NCI-H524 treated with DMSO at 0.1 percent for 48 hours (cell line): ENCODE results near the gene FBP1.
"Not testable (repeated sequence)": the region's sequence is repeated elsewhere in the genome, so short reads cannot be mapped to it uniquely, and the experiment has no call there.

Experiments used
- DNase-seq: peaks from one replicate; lab custom pipeline; 2025; lab: John Stamatoyannopoulos, UW

FBP1 gene

GRCh38 chr9:94613003-94613402 is 26.3 kb downstream of the FBP1 start:
- DNase-seq = no peak

- DNase-seq = no peak
These were observed 27.2 kb downstream of the FBP1 start for GRCh38 chr9:94612071-94612470.

DNA sequence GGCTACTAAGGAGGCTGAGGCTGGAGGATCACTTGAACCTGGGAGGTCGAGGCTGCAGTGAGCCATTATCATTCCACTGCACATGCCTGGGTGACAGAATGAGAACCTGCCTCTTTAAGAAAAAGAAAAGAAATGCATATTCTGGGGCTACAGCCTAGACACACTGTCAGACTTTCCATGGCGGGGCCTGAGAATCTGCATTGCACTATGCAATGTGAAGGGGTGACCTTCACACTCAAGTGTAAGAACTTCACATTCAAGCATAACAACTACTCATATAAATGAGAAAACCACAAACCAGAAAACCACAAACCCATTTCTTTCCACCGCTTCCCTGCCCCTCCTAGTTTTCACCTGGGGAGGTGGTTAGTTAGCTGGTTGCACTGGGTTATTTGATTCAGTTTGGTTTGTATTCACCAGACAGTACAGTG is 27.7 kb downstream of the FBP1 start:
- DNase-seq = no peak

- no peak for DNase-seq
These were observed 29.1 kb downstream of the FBP1 start for GRCh38 chr9:94610181-94610606.

DNA sequence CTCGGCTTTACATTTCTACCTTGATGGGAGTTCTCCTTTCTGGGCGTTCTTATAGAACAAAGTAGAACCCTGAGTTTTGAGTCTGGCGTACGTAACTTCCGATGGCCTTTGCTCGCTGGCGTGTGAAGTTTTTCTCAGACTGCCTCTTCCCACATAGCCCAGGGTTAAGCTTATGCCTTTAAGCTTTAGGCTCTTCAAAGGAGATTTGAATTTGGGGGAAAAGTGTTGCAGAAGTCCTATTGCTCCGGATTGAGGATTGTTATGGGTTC is 32.0 kb downstream of the FBP1 start:
- DNase-seq = no peak

DNA sequence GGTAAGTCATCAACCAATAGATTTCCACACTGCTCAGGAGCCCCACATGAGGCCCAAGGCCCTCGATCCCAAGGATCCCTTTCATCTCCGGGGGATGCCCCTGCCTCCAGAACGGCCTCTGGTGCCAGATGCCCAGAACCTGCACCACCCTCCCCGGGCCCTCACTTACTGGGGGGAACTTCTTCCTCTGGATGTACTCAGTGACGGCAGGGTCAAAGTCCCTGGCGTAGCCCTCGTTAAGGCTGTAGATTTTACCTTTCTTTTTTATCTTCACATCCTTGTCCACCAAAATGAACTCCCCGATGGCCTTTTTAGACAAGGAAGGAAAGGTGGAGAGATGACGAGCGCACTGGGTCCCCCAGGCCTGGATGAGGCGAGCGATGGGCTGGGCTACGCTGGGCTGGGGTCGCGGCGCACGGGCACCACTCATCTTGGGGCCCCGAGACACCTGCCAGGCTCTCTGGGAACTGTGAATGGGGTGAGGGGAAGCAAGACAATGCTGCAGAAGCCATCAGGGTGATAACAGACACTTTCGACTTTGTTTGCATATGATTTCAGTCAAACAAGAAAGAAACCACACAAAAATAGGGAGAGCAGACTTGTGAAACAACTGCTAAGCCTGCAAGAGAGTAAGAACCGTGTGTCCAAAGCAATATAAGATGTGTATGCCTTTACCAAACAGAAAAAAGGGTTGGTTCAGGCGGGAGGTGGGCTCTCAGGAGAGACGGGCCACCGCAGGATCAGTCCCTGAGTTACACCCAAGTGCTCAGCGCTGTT is 32.5 kb downstream of the FBP1 start:
- DNase-seq = no peak

DNA sequence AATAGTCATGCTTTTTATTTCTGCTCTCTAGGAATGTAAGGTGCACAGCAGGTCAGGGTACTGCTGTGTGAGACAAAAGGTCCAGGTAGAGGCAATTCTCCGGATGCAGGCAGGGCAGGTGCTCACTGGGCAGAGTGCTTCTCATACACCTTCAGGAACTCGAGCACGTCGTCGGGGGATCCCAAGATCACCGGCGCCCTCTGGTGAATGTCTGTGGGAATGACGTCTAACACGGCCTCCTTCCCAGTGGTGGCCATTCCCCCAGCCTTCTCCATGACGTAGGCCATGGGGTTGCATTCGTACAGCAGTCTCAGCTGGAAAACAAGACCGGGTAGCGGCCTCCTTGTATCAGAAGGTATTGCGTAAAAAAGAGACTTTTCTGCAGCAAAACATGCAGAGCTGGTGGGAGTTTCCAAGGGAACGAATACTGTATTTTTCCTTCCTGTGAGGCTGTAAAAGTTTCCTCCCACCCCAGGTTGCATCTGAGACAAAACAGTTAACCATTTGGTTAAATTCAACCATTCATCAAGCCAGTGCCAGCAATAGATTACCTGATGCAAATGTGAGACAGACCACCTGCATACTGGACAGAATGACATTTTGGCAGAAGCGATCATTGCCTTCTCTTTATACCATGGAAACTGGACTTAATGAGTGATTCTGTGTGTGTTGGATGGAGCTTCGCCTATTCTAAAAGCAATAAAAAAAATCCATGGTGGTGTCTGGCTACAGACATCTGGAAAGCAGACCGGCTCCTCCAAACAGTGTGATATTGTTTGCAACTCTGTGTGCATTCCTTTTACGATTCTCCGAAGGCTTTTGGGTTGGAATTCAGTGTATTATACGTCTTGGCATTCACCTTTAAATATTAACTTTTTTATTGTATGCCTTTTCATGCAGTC is 35.8 kb downstream of the FBP1 start:
- DNase-seq = no peak

DNA sequence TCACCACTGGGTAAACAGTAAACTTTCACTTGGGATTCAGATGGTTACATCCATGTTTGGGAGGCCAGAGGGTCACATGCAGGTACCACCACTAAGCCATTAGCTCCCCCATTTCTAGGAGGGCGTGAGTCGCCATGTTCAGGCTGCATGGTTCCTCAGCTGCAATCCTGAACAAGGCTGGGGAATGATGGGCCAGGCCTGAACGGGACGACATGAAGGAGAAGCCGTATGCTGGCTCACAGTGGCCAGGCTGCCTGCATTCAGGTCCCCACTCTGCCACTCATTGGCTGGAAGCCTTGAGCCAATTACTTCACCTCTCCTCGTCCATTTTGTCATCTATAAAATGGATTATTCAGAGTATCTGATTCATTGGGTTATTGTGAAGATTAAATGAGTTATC is 36.7 kb downstream of the FBP1 start:
- no peak for DNase-seq

GRCh38 chr9:94600715-94601114 is 38.6 kb downstream of the FBP1 start:
- DNase-seq = no peak

DNA sequence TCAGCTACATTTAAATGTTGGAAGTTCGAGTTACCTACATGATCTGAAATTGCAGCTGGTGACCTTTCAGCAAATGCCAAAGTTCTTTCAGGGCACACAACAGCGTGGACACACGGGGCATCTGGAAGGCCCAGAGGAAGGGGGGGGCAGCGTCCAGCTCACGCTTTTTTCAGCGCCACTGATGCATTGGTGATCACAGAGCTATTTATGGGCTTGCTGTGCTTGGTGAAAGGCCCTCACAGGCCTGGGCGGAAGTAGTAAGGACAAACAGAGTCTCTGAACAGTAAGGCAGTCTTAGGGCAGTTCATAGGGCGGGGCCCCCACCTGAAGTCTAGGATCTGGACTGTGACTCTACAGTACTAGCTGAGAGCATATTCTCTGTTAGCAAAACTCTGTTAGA is 39.1 kb downstream of the FBP1 start:
- no peak for DNase-seq

GRCh38 chr9:94599102-94599501 is 40.2 kb downstream of the FBP1 start:
- no peak for DNase-seq

DNA sequence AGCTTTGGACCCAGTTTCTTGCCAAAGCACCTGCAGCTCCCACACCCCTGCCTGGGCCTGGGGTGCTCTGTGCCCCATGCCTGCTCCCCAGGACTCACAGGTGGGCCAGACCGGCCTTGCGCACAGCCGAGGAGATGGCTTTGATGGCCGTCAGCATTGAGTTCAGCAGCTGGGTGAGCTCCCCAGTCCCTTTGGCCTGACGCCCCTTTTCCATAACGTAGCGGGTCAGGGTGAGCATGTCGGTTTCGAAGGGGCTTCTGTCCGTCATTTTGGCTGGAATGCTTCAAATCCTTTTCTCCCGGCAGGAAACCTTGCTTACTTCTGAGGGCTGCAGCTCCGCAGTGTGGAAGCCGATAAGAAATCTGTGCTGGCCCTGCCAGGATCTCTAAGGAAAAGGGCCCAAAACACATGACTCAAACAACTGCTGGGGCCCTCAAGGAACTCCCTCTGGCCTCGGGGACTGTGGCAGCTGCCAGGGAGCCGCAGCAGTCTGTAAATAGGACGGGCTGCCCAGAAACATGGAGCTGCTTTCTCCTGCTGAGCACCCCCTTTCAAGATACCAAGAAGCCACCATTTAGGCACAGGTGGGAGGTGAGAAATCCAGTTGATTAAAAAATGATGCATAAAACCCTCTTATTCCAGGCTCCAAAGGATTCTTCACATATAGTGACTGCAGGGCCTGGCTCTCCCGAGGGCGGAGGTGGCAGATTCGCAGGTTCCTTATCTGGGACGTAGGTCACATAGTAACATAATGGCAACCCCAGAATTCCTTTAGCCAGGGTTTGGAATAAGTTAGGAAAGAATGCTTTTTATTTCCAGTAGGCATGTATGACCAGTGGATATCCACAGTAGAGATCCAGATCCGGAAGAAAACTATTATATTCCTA is 45.6 kb downstream of the FBP1 start, which contains the start of gene FBP2:
Gene FBP2, minus strand, starts transcription at position 366 of the 887 bp plus-strand sequence. Its CDS starts 98 bp downstream, at position 268.
- no peak for DNase-seq

GRCh38 chr9:94592683-94593082 is 46.6 kb downstream of the FBP1 start:
- DNase-seq = not testable (repeated sequence)

GRCh38 chr9:94591876-94592275 is 47.4 kb downstream of the FBP1 start:
- DNase-seq = no peak

DNA sequence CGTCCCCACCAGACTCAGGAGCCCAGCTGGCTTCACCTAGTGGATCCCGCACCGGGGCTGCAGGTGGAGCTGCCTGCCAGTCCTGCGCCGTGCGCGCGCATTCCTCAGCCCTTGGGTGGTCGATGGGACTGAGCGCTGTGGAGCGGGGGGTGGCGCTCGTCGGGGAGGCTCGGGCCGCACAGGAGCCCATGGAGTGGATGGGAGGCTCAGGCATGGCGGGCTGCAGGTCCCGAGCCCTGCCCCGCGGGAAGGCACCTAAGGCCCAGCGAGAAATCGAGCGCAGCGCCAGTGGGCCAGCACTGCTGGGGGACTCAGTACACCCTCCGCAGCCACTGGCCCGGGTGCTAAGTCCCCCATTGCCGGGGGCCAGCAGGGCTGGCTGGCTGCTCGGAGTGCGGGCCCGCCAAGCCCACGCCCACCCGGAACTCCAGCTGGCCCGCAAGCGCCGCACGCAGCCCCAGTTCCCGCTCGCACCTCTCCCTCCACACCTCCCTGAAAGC is 48.2 kb downstream of the FBP1 start:
- DNase-seq = not testable (repeated sequence)

DNA sequence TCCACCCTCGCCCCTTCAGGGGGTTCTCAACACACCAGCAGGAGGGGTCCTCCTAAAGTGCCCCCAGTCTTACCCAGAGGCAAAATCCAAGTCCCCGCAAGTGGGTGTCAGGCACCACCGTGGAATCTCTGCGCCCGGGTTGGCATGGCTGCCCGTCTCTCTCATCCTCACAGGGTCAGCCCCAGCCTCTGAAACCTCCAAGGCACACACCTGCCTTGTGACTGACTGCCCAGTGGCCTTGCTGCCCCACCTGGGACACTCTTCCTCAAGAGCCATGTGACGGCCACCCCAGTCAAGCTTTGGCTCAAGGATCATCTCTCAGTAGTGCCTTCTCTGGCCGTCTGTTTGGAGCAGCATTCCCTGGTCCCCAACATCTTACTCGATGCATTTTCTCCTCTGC is 50.6 kb downstream of the FBP1 start:
- no peak for DNase-seq

GRCh38 chr9:94586814-94587213 is 52.5 kb downstream of the FBP1 start:
- DNase-seq = no peak

DNA sequence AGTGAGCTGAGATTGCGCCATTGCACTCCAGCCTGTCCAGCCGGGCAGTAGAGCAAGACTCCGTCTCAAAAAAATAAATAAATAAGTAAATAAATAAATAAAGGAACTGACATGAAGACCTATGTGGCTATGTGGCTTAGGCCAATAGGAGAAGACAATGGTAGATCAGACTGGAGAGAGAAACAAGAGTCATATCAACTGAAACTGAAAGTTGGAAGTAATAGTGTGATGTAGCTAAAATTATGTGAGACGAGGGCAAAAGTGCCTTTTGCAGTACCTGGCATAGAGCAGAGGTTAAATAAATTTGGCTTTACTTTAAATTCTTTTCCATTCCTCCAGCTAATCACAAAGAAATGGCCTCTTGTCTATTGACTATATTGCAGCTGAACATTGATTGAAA is 53.0 kb downstream of the FBP1 start:
- no peak for DNase-seq

DNA sequence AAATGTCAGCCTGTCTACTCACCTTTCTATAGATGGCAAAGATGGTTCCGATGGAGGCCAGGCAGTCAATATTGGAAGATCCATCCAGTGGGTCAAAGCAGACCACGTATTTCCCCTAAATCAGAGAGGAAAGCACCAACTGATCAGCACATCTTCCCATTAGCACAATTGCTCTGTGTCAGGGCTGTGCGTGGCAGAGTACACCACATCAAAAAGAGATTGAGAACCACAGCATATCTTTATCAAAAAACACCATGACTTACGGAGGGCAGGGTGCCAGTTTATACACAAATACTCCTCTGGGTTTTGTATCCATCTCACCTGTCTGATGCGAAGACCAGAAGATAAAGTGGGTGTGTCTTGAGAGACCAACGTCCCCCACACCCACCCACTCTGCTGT is 54.8 kb downstream of the FBP1 start:
- DNase-seq = no peak

DNA sequence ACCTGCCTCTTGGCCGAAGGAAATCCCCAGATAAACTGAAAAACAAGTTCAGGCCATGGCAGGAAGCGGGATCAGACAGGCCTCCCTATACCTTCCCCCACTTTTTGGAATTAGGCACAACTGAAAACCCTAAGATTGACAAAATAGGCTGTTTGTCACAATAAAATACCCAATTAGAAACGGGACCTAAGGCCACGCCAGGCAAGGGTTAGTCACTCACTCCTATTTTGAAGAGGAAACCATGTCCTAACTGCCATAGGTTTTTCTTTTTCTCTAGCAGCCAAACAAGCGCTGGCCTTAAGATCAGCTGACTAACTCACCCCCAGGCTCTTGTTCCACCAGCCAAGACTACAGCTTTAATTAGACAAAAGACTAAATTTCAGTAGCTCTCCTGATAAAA is 57.6 kb downstream of the FBP1 start:
- DNase-seq = no peak

DNA sequence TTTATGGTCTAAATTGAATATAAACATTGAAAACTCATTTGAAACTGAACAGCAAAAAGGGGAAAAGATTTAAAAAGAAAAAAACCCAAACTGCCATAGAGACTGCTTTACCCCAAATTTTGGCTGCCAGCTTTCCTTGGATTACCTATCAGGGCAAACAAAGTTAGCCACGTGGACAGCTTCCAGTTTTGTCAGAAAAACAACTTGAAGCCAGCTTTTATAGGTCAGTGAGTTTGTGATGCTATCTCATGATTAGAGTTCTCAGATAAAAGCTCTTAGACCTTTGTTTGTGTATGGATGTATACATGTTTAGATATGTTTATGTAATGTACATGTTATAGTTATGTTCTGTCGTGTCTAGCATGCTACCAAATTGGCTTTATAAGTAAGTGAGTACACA is 61.7 kb downstream of the FBP1 start:
- DNase-seq = no peak

DNA sequence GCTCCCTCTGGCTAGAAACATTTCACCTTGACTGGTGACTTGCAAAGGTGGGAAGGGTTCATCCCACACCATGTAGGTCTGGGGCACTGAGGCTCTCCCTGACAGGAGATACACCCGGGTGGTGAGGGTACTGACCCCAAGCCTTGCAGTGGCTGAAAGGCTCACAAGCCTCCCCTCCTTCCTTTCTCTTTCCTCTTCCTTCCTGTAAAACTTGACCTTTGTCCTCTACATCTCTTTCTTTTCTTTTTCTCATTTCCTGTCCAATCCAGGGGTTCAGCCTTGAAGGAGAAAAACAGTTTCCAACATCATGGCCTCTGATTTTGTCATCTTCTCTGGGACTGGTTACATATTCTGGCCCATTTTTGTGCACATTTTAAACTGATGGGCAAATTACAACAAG is 62.3 kb downstream of the FBP1 start:
- no peak for DNase-seq
